GM18502 (cell line): ENCODE measurements around the gene TMEFF1.

Experiments used
- ATAC-seq: cut with Tn5 transposase; IDR thresholded peaks from one replicate; pipeline ENCODE4 v1.9.1; 2021; ENCODE audit warnings: mild to moderate bottlenecking; ENCODE audit not compliant: unreplicated experiment, poor library complexity

The TMEFF1 gene

DNA sequence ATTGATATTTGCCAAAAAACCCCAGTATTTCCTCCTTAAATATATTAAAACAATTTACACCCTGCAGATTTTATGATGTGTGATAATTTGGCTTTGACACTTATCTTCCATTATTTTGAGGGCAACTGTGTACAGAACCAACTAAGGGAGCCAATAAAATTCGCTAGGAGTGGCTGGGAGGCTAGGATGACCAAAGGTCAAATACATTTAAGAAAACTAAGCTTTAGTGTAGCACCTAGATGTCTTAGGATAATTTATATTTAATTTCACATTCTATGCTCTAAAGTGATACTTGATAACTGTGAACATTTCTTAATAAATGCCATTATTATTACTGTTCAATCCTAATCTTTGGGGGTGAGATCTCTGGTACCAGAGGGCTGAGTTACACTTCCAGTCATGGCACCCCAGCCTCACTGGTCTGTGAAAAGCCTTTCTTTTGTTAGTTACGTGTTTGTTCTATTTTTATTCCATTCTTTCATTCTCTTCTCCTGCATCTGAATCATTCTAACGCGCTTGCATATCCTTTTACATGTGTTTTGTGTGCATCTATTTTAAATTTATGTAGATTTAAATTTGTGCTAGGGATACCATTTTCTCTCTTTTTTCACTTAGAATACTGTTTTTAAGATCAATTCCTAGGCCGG is 26.9 kb upstream of the TMEFF1 start:
- ATAC-seq, result no peak

DNA sequence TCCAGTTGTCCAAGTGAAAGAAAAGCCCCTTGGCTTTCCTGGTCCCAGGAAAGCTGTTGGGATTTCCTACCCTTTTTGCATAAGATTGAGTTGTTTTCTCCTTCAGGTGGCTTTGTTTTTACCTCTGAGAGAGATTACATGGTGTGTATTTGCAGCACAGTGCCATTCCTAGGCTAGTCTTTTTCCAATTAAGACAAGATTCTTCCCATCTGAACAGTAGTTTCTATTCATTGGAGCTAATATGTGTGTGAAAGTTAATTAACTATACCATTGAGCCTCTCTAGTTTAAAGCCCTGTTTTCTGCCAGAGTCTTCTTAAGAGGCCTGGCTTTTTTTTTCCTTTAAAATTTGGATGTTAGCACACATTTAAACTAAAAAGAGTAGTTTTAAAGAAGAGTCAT is 25.9 kb upstream of the TMEFF1 start:
- ATAC-seq, result no peak

DNA sequence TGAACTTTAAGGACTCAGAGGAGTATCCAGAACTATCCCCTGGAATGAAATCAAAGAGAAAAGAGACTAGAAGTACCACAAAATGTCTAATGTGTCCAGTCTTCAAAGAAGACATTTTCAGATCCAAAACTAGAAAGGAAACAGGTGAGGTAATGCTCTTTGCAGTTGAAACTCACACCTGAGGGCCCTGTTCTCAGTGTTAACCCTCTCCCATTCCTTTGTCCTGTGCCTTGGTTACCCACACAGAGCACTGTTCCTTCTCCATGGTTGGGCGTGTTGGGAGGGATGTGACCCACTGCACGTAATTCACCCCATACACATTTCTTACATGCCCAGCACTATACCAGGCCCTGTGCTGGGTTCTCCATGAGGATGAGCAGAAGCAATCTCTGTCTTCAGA is 24.7 kb upstream of the TMEFF1 start:
- no peak for ATAC-seq

DNA sequence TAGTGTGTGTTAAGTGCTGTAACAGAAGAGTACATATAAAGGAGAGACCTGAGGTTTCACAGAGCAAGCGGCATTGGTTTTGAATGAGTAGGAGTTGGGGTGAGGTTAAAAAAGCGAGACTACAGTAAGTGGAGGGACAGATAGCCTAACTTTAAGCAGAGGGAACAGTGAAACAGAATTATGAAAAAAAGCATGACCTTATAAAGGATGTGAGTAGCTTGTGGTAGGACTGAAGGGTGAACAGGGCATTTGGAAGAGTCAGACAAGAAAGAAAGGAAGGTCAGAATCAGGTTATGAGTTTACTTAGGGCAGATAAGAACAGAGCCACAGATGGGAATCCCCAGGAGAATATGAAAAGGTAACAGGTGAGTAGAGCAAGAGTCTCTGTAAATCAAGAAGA is 23.5 kb upstream of the TMEFF1 start:
- ATAC-seq, result peak; percentile 72

DNA sequence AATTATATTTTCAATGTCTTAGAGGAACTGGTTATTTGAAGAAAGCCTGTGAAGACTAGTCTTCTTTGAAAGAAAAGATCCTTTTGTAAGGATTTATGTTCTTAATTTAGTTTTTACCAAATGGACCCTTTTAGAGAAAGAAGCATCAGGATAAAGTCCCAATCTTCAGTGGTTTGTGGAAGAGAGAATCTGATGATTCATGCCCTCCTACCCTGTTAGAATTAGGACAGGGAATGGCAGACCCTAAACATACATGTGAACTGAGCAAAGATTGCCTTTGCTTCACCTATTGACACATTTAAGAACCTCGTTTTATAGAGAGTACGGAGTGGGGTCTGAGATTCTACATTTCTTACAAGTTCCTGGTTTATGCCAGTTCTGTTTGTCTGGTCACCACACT is 20.1 kb upstream of the TMEFF1 start:
- no peak for ATAC-seq

DNA sequence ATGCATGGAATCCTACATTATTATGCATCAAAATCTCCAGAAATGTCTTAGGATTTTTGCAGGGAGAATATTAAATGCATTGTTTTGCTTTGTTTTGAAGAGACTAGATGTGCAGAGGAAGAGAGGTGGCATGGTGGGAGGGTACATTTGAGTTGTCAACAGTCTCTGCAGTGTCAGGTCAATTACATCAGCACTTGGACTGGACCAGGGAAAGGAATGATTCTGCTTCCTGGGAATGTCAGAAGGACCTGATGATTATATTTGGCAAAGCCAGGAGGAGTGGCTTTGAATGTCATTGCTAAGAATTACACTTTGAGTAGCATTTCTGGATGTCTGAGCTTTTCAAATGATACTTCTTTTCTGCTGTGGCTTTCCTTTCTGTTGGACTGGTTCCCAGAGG is 17.5 kb upstream of the TMEFF1 start:
- no peak for ATAC-seq

DNA sequence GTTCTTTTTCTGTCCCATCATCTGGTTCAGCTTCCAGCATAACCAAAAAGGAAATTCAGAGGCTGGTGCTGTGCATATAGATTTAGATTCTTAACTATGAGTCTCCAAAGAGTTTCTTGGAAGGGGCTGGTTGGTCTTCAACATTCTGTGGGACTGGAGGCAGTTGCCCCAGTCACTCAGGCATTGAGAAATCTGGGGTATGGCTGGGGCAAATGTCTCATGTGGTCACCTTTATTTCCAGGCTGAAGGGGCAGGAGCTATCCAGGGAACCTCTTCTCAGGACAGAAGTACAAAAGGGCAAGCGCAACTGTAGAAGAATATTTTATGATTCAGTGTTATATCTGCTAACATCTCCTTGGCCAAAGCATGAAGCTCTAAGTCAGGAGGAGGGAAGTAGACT is 15.4 kb upstream of the TMEFF1 start:
- ATAC-seq, result no peak

DNA sequence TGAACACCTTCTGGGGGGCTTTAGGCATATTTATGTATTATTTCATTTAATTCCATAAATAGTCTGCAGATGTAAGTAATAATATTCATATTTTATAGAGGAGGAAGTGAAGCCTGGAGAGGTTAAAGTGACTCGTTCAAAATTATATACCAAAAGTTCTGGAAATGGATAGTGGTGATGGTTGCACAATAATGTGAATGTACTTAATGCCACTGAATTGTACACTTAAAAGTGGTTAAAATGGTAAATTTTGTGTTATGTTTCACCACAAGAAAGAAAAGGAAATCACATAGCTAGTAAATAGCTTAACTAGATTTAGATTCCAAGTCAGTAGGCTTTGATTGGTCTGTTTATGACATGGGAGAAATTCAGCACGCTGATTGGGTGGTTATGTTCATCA is 13.0 kb upstream of the TMEFF1 start:
- ATAC-seq, result no peak

DNA sequence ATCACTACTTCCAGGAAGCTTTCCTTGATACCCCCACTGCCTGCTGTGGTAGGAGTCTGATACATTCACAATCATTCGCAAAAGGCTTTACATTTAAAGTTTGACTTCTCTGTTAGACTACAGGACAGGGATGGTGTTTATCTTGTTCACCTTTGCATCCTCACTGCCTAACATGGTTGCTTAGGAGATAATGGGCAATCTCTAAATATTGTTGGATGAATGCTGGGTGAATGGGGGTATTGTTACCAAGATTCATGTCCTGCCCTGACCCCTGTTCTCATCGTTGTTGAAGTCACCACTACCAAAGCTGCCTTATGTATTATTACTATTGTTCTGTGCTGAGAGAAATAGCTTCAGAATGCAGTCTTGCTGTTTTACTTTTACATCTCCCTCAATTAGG is 7.7 kb upstream of the TMEFF1 start:
- no peak for ATAC-seq

DNA sequence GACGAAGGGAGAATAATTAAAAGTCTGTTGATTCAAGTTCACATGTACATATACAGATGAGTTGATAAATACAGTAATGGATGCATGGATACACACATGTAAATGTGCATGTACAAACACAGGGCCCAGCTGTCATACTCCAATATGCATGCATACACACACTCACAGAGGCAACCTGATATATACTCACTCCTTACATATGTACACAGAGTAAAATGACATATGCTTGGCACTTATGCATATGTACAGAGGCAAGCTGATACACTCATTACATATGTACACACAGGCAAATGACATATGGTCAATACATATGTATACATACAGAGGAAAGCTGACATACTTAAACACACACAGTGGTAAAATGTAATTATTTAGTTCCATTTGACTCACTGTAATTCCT is 7.2 kb upstream of the TMEFF1 start:
- ATAC-seq, result no peak

DNA sequence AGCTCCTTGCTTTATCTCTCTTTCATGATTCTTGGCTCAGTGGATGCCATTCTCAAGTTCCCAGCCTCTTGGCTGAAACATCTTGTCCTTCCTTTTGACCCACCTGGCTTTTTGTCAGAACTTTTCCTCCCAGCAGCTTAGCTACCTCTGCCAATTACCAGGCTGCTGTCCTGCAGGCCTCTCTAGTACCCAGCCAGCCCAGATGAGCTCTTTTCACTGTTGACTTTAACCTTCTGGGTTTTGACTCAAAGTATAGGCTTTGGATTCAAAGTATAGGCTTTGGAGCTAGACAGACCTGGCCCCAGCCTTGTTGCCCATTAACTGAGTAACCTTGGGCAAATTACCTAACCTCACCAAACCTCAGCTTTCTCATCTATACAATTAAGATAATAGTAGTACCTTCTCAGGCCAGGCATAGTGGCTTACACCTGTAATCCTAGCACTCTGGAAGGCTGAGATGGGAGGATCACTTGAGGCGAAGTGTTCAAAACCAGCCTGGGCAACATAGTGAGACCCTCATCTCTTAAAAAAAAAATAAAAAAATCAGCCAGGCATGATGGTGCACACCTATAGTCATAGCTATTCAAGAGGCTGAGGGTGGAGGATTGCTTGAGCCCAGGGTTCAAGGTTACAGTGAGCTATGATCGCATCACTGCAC is 6.6 kb upstream of the TMEFF1 start:
- ATAC-seq, result no peak

DNA sequence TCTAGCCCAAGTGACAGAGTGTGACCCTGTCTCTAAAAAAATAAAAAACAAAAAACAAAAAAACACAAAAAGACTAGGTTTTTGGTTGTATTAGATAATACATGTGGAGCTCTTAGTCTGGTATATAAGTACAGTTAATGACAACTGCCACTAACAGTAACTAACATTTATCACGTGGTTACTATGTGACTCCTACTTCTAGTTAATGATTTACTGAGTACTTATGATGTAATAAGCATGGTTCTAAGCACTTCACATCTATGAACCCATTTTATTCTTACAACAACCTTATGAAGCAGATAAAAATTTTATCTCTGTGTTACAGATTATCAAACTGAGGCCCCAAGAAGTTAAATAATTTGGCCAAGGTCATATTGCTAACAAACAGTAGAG is 6.1 kb upstream of the TMEFF1 start:
- ATAC-seq, result no peak

DNA sequence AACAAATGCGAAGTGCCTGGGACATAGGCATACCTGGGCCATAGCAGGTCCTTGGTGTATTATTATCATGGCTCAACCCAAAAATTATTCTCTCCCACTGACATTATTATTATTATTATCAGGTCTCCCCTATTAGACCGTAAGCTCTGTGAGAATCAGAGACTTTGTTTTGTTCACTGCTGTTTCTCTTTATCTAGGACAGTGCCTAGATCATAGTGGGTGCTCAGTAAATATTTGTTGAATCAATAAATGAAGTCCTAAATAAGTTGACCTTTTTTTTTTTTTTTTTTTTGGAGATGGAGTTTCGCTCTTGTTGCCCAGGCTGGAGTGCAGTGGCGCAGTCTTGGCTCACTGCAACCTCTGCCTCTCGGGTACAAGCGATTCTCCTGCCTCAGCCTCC is 4.9 kb upstream of the TMEFF1 start:
- no peak for ATAC-seq

DNA sequence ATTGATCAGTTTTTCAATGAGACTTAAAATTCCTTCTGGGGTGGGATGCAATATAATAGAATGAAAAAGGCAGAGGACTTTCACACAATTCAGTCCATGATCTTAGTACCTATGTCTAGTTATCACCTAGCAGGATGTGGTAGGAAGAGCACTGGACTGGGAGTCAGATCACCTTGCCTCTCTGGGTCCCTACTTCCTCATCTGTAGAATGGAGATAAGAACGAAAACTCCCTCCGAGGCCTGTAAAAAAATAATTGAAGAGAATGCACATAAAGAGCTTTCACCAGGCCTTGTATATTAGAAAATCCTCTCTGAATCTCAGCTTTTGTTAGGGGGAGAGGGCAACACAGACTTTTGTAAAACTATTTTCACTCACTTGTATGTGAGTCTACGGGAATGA is 681 bp upstream of the TMEFF1 start:
- no peak for ATAC-seq

DNA sequence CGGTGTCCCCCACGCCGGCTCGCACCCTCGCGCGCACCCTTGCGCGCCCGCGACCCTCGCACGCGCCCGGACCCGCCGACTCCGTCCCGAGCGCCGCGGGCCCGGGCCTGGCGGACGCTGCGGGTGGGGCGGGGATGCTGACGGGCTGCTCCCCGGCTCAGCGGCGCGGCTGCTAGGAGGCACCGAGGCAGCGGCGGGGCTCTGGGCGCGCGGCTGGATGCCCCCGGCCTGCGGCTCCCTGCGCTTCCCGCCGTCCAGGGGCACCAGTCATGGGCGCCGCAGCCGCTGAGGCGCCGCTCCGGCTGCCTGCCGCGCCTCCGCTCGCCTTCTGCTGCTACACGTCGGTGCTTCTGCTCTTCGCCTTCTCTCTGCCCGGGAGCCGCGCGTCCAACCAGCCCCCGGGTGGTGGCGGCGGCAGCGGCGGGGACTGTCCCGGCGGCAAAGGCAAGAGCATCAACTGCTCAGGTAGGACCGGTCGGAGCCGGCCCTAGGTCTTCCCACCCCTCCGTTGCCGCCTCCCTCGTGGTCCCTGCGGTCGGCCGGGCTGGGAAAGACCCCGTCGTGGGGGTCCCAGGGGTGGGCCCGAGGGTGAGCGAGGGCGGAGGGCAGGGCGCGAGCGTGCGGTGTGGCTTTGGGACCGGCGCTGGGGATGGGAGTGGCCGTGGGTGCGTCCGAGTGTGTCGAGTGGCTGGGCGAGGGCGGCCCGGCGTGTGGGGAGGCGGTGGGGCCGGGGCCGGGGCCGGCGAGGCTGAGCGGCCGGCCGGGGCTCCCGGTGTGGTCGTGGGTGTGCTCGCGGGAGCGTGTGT is 530 bp downstream of the TMEFF1 start:
- ATAC-seq, result peak; percentile 73

DNA sequence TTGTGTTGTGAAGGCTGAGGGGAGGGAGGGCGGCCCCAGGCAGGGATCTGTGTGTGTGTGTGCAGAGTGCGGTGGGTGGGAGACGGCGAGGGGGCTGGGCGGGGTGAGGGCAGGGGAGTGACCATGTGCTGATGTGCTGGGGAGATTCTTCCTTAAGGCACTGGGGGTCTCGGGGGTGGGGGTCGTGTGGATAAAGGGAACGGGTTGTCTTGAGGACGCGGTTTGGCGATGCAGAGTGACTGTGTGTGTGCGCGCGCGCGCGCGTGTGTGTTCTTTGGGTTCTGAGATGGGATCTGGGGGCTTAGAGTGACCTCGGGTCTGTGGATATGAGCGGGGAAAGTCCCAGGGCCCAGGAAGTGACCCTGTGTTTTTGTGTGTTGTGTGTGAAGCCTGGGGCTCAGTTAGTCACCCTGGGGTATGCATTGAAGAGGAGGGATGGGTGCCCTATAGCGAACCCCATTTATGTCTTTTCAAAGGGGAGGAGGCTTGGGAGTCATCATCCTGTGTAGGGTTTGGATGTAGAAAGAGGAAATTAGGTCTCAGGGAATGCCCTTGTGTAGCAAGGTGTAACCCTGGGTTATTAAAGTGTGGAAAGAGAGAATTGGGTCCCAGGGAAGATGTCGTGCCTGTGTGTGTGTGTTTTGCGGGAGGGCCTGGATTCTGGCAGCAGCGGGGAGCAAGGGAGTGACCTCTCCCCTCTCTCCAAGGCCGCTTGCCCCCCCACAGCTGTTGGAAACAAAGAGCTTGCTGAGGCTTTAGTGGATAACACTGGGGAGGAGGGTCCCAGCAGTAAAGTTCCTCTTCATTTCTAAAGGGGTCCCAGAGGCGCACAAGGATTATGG is 1.4 kb downstream of the TMEFF1 start:
- no peak for ATAC-seq

DNA sequence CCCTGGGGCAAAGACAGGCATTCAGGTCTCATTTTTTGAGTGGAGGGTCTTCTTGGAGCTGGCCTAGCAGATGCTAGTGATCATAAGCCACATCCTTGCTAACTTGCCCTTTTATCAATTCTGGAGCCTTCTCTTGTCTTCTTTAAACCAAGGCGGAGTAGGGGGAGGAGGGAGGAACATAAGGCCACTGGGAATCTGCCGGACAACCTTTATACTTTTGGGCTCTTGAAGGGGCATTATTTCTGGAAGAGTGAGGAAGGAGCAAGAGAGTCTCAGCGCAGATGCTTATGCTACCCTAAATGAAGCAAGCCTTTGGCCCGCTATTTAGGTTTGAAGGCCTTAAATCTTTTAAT is 2.0 kb downstream of the TMEFF1 start:
- ATAC-seq, result no peak

DNA sequence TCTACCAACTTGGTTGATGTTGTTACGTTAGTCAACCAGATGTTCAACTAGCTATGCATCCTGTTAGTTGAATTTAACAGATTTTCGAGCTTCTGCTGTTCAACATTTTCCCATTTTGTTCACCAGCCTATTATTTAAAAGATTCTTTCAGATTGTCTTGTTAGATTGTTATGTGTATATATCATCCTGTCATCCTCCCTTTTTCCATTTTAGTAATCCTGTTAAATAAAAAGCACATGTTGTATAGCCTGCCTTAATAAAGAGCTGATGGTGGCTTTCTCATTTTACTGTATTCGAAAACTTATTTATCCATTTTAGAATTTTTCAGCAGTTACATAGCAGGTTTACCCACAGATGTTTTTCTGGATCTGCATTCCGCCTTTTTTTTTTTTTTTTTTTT is 4.3 kb downstream of the TMEFF1 start:
- no peak for ATAC-seq

DNA sequence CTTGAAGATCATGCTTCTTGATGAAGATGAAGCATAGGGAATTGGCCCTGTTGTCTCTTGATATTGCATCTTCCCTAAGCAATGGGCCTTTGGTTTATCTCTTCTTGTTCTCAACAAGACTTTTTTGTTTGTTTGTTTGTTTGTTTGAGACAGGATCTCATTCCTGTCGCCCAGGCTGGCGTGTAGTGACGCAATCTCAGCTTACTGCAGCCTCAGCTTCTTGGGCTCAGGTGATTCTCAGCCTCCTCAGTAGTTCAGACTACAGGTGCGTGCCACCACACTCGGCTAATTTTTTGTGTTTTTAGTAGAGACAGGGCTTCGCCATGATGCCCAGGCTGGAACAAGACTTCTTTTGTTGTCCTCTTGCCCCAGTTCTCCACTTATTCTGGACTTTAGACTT is 5.2 kb downstream of the TMEFF1 start:
- no peak for ATAC-seq

DNA sequence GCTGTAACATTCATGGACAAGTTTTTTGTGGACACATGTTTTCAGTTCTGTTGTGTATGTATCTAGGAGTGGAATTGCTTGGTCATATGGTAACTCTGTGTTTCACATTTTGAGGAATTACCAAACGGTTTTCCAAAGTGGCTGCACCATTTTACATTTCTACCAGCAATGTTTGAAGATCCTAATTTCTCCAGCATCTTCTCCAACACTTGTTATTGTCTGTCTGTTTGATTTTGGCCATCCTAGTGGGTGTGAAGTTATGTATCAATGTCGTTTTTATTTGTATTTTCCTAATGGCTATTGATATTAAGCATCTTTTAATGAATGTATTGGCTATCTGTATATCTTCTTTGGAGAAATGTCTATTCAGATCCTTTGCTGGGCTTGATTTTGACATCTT is 6.9 kb downstream of the TMEFF1 start:
- ATAC-seq, result no peak

DNA sequence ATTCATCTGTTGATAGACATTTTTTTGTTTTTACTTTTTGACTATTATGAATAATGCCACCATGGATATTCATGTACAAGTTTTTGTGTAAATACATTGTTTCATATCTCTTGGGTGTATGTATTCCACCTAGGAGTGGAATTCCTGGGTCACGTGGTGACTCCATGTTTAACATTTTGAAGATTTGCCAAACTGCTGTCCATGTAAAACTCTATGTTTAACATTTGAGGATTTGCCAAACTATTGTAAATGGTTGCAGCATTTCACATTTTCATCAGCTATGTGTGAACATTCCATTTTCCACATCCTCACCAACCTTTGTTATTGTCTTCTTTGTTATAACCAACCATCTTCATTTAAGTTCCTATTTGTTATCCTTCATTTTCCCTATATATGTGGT is 12.2 kb downstream of the TMEFF1 start:
- ATAC-seq, result no peak
